ENCODE results near the gene CRACDL. TPM values are rescaled to one million over a fixed set of nuclear protein-coding genes. Genes with fewer than 3 reads are reported as not detected.

The CRACDL gene
- total and polyA plus RNA-seq, 5 experiments from 2014 or later = 0.12 to 2.0 (median 0.81) TPM

DNA sequence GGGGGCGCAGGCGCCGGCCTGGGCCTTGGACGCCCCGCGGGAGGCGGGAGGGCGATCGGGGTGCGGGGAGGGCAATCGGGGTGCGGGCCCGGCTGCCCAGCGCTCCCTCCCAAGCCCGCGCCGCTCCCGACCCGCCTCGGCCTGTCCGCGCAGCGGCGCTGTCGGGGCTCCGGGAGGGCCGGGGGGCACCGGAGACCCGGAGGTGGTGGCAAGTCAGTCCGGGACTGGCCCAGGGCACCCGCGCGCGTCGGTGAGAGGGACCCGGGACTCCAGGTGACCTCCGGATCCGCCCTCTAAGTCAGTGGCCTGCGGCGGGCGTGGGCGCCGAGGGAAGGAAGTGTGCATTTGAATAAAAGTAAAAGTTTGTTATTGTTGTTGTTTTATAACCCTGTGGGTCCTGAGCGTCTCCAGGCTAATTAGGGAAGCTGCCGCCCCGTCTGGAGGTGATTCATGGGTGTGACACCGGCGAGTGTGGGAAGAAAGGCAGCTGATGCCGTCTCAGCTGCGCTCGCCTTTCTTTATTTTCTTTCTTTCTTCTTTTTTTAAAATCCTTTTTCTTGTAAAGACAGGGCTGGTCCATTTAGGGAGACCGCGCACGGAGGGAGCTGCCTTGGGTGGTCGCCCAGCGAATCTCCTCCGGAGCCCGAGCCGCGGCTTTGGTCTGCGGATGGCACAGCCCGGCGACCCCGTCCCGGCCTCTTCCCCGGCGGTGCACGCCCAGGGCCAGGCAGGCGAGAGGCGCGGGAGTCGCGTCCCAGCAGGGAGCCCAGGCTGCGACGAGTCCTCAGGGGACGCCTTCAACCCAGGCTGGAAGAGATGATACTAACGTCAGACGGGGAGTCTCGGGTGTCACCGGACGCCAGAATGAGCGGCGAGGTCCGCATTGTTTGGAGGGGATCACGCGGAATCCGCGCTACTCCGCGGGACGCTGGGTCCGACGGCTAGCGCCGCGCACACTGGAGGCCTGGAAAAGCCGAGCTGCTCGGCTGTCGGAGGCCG, 627 bp upstream of the CRACDL start:
- H3K4me3 Mint-ChIP-seq = peak overlapping the region; percentile 74 to 84 (median 80)
- H3K27ac Mint-ChIP-seq = no peak overlapping the region
- H3K9me3 Mint-ChIP-seq = no peaks in the 10 kb centered on the region
- H3K4me1 Mint-ChIP-seq = peaks cover 0 to 20% (median 15%) of the 10 kb centered on the region in 4 donors
- DNase-seq (peak in 2 of 10 donors; percentile 16 to 22), ATAC-seq (peak; percentile 54 to 62)
- POLR2A ChIA-PET = no interaction called here
- no peaks in the 10 kb centered on the region for H3K36me3 Mint-ChIP-seq
- peaks cover 36 to 70% (median 55%) of the 10 kb centered on the region in 5 donors for H3K27me3 Mint-ChIP-seq

DNA sequence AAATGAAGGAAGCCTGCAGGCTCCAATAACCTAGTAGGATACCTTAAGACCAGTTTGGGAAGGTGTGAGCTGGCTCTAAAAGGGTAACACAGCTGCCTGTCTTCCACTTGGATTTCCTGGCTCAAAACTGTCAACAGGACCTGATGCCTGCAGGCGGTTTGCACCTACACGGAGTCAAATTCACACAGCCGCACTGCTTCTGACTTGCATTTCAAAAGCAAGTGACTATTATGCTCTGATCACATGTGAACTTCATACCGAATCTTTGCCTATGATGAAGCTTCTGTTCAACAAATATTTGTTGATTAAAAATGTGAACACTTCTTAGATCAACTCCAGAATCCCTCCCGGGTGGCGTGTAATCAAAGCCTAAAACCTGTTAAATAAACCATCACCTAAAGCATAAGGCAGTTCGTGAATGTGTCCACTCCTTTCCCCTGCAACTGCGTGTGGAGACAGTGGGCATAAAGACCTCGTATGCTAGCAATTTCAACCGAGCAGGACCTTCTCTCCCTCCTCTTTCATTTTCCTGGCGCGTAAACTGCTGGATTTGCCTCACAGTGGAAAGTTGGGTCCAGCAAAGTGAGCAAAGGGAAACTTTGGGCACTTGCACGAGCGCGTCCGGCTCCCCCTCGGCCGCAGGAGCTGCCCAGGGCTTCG, 784 bp downstream of the CRACDL start:
- Mint-ChIP-seq H3K27me3 (peaks cover 35 to 78% (median 58%) of the 10 kb centered on the region in 5 donors), H3K36me3 (no peaks in the 10 kb centered on the region), H3K4me1 (peaks cover 0 to 20% (median 15%) of the 10 kb centered on the region in 4 donors), H3K9me3 (no peaks in the 10 kb centered on the region), H3K27ac (no peak overlapping the region), H3K4me3 (peak overlapping the region; percentile 55 to 86 (median 74))
- ATAC-seq (no peak), DNase-seq (no peak)
- POLR2A ChIA-PET = no interaction called here

DNA sequence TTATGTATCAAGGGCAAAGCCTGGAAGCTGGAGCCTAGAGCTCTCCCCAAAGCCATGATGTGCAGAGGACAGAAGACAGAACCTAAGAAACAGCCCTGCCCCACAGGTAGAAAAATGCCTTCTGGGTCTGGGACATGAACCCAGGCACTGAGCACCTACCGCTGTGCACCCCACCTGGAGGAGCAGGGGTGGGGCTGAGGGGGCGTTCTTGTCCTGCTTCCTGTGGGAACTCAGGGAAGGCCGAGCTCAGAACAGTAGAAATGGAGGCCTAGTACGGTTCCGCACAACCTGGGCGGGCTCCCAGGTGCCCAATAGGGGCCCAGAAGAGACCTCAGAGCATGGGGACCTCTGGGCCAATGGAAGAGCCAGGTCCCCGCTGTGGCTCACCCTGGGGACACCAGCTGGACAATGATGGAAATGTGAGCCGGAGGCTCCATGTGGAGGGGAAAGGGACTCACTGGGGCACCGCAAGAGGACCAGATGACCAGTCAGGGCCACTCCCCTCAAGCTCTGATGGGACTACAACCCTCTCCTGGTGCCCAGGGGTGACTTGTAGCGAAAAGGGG, 3.2 kb downstream of the CRACDL start:
- DNase-seq = no peak
- POLR2A ChIA-PET = no interaction called here
- H3K4me1 Mint-ChIP-seq = peaks cover 0 to 19% (median 14%) of the 10 kb centered on the region in 4 donors
- H3K36me3 Mint-ChIP-seq = no peaks in the 10 kb centered on the region
- peaks cover 27 to 68% (median 47%) of the 10 kb centered on the region in 5 donors for H3K27me3 Mint-ChIP-seq
- H3K9me3 Mint-ChIP-seq = no peaks in the 10 kb centered on the region
- no peak overlapping the region for H3K4me3 Mint-ChIP-seq
- no peak for ATAC-seq
- no peak overlapping the region for H3K27ac Mint-ChIP-seq

DNA sequence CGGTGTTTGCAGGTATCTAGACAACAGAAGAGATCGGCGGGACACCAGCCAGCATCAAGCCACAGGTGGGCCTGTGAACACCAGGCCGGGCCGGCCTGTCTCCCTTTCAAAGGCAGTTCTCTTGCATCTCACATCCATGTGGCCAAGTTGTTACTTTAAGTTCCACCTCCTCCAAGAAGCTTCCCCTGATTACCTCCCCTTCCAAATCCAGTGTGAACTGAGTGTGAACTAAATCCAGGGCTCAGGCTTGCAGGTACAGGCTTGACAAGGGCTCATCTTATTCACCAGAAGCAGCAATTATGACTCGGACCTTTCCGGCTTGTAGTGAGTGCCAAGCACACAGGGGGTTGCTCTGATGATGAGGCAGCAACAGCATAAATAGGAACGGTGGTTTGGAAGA, 3.9 kb downstream of the CRACDL start:
- H3K27me3 Mint-ChIP-seq = peaks cover 26 to 62% (median 41%) of the 10 kb centered on the region in 5 donors
- POLR2A ChIA-PET = no interaction called here
- no peak overlapping the region for H3K4me3 Mint-ChIP-seq
- no peak overlapping the region for H3K27ac Mint-ChIP-seq
- no peak for ATAC-seq
- no peaks in the 10 kb centered on the region for H3K9me3 Mint-ChIP-seq
- H3K36me3 Mint-ChIP-seq = no peaks in the 10 kb centered on the region
- no peak for DNase-seq
- peaks cover 0 to 14% (median 9%) of the 10 kb centered on the region in 4 donors for H3K4me1 Mint-ChIP-seq

DNA sequence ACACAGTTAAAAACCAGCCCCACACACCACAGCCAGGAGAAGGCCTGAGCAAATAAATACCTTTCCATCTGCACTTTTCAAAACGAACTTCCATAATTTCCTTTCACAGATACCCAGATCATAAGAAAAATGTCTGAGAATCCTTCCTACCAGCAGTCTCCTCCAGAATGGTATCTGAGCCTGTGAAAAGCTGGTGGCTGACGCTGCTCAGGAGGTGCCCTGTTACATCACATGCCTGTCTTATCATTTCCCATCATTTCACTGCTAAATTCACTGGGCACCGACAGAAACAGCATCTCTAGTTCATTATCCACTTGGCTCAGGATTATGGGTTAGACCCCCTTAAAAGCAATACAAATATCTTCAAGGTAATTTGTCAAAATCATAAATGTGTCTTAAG, 4.4 kb downstream of the CRACDL start:
- ATAC-seq (no peak), DNase-seq (no peak)
- H3K36me3 Mint-ChIP-seq = no peaks in the 10 kb centered on the region
- H3K27me3 Mint-ChIP-seq = peaks cover 26 to 57% (median 40%) of the 10 kb centered on the region in 5 donors
- no peaks in the 10 kb centered on the region for H3K9me3 Mint-ChIP-seq
- no peak overlapping the region for H3K27ac Mint-ChIP-seq
- POLR2A ChIA-PET = no interaction called here
- H3K4me1 Mint-ChIP-seq = peaks cover 0 to 12% (median 7%) of the 10 kb centered on the region in 4 donors
- no peak overlapping the region for H3K4me3 Mint-ChIP-seq

DNA sequence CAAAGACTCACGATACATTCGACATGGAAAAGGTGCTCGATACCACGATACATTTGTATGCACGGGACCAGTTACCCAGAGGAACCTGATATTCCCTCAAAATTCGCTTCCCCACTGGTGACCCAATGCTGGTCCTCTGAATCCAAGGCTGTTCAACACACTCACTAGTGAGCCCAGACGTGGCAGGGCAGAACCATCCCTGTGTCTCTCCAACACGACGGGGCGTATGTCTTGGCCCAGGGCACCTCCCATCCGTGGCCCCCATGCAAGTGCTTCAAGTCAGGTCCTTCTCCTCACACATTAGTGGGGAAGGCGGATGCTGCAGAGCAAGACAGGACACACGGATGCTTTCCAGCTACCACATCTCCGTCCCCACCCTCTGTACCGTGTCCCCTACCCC, 6.1 kb downstream of the CRACDL start:
- DNase-seq (no peak), ATAC-seq (no peak)
- Mint-ChIP-seq H3K27ac (no peak overlapping the region), H3K4me3 (no peak overlapping the region), H3K9me3 (no peaks in the 10 kb centered on the region), H3K4me1 (peaks cover 0 to 5% (median under 1%) of the 10 kb centered on the region in 4 donors), H3K36me3 (no peaks in the 10 kb centered on the region), H3K27me3 (peaks cover 19 to 49% (median 32%) of the 10 kb centered on the region in 5 donors)
- POLR2A ChIA-PET = no interaction called here

DNA sequence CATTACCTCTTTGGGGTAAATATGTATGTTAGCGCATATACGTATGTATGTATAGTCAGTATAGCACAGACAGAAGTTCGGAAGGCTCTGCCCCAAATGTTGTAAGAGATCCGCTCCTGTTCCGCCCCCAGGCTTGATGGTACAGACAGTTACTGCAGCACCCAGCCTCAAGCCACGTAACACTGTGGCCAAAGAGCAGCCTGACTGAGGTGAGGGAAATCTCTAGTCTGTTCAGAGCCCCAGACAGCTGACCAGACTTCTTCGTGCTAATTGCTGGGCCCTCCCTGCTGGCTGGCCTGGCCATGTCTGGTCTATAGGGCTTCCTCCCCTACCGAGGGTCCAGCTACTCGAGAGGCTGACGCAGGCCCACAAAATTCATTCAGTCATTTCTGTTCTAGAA, 7.8 kb downstream of the CRACDL start:
- Mint-ChIP-seq H3K4me3 (no peak overlapping the region), H3K36me3 (no peaks in the 10 kb centered on the region), H3K9me3 (peaks cover 0 to 5% (median 0%) of the 10 kb centered on the region in 9 donors), H3K27ac (no peak overlapping the region), H3K27me3 (peaks cover 12 to 35% (median 20%) of the 10 kb centered on the region in 5 donors), H3K4me1 (no peaks in the 10 kb centered on the region)
- POLR2A ChIA-PET = no interaction called here
- no peak for DNase-seq
- ATAC-seq = no peak

DNA sequence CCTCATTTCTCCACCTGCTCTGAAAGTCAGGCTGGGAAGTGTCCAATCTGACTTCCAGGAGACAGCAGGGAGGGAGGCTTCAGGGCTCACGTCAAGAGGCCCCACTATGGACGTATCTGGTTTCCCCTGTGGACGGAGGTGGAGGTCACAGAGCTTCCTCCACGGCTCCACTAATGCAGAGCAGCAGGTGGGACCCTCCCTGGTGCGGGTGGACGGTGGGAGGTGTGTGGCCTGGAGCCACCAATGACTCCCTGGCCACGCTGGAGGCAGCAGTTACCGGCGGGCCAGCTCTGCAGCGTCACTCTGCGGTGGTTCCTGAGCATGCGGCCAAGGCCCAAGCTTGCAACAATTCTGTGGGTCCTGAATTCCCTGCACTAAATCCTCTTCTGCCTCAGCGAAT, 9.0 kb downstream of the CRACDL start:
- DNase-seq (no peak), ATAC-seq (no peak)
- H3K4me3 Mint-ChIP-seq = no peak overlapping the region
- peaks cover 0 to 5% (median 0%) of the 10 kb centered on the region in 9 donors for H3K9me3 Mint-ChIP-seq
- no peak overlapping the region for H3K27ac Mint-ChIP-seq
- no peaks in the 10 kb centered on the region for H3K4me1 Mint-ChIP-seq
- peaks cover 10 to 23% (median 13%) of the 10 kb centered on the region in 5 donors for H3K27me3 Mint-ChIP-seq
- H3K36me3 Mint-ChIP-seq = no peaks in the 10 kb centered on the region
- POLR2A ChIA-PET = no interaction called here

DNA sequence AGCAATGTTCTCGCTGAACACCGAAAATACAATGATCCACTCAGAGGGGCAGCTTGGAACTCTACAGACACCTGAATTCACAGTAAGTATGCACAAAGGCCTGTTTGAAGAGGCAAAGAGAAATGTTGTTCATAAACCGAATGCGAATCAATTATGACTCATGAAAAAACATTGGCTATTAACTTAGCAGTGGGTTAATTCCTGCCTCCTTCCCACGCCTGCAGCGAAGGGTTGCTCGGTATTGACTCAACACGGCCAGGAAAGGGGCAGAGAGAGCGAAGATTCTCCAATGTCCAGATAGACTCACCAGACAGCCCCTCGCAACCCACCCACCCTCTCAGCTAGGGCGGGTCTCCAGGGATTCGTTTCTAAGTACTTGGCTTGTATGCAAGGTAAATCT, 9.4 kb downstream of the CRACDL start:
- POLR2A ChIA-PET = no interaction called here
- no peaks in the 10 kb centered on the region for H3K4me1 Mint-ChIP-seq
- no peak overlapping the region for H3K4me3 Mint-ChIP-seq
- ATAC-seq = no peak
- H3K9me3 Mint-ChIP-seq = peaks cover 0 to 5% (median 0%) of the 10 kb centered on the region in 9 donors
- H3K27ac Mint-ChIP-seq = no peak overlapping the region
- no peaks in the 10 kb centered on the region for H3K36me3 Mint-ChIP-seq
- peaks cover 7 to 18% (median 9%) of the 10 kb centered on the region in 5 donors for H3K27me3 Mint-ChIP-seq
- DNase-seq = no peak

DNA sequence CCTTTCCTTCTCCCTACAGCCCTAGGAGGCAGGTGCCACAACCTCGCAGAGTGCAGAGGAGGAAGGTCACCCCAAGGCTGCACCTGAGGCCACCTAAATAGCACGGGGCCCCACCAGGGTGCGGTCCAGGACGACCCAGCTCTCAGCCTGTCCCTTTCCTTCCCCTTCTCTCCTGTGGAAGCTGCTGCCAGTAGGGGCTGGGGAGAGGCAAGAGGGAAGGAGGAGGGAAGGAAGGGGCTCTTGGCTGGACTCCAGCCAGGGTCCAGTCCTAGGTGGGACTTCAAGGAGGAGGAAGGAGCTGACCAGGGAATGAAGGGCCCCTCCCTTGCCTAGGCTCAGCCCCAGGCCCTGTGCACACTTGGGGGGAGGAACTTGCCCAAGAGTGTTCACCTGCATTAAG, 11.1 kb downstream of the CRACDL start:
- peaks cover 0 to 5% (median 0%) of the 10 kb centered on the region in 9 donors for H3K9me3 Mint-ChIP-seq
- peaks cover 0 to 2% (median 0%) of the 10 kb centered on the region in 4 donors for H3K4me1 Mint-ChIP-seq
- no peak for DNase-seq
- no peaks in the 10 kb centered on the region for H3K36me3 Mint-ChIP-seq
- H3K4me3 Mint-ChIP-seq = no peak overlapping the region
- POLR2A ChIA-PET = no interaction called here
- no peak overlapping the region for H3K27ac Mint-ChIP-seq
- ATAC-seq = no peak
- H3K27me3 Mint-ChIP-seq = peaks cover 8 to 20% (median 13%) of the 10 kb centered on the region in 5 donors

DNA sequence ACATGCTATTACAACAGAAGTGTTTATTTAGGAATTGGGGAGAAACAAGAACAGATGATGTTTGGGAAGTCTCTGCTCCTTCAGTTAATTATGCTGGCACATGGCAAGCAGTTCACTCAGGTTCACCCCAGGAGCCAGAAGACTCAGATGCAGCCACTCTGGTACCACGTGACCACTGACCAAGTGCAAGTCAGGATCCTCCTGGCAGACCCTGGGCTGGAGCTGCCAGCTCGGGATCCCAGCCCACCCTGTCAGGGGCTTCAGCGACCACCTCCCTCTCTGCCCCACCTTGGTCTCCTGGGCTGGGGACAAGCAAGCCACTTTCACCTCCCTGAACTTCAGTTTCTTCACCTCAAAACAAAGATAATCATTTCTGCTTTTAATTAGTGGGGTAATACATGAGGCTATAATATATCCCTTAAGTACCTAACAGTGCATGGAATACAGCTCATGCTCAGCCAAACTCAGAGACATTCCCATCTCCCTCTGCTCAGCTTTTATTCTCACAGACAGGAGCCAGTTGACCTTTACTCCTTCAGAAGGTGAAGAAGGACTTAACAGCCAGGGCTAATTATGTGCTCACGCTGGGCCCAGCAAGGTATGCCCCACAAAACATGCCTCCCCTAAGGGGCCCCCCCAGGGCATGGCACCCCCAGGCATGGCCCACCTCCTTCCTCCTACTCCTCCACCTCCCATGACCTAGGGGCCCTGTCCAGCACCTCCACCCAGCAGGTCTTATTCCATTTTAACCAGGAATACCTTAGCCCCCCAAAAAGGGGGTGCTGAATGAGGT, 11.8 kb downstream of the CRACDL start:
- POLR2A ChIA-PET = no interaction called here
- Mint-ChIP-seq H3K27ac (no peak overlapping the region), H3K9me3 (peaks cover 0 to 5% (median 0%) of the 10 kb centered on the region in 9 donors)

DNA sequence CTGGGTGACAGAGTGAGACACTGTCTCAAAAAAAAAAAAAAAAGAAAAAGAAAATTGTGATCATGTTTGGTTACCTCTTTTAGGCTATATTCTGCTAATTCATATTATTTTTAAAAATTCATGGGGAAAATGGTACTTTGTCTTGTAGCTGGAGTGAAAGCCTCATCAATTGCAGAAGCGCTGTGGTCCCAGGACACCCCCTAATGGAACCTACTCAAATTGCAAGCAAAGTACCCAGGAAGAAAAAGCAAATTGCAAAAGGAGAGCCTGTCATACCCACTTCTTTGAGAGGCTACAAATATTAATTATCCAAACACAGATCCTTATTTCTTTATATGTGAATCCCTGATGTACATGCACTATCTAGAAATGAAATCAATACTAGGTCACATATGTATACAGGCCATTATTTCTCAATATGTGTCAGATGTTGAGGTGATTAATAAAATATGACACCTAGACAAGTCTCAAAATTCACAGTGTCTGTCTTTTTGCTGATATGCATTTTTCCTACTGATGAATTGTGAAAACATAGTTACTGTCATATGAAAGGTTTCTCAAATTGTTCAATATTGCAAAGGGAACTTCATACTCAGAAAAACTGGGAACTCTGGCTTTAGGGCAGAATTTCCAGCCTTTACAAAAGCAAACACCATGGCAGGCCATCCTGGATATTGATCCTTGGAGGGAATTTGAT, 12.6 kb downstream of the CRACDL start:
- POLR2A ChIA-PET = no interaction called here
- DNase-seq (no peak), ATAC-seq (no peak)
- H3K27ac Mint-ChIP-seq = no peak overlapping the region
- H3K4me1 Mint-ChIP-seq = peaks cover 0 to 2% (median 0%) of the 10 kb centered on the region in 4 donors
- H3K27me3 Mint-ChIP-seq = peaks cover 9 to 12% (median 11%) of the 10 kb centered on the region in 5 donors
- peaks cover 0 to 5% (median 0%) of the 10 kb centered on the region in 9 donors for H3K9me3 Mint-ChIP-seq
- no peak overlapping the region for H3K4me3 Mint-ChIP-seq
- no peaks in the 10 kb centered on the region for H3K36me3 Mint-ChIP-seq

More for the DNA sequence above, 11.8 kb downstream of the CRACDL start:
- peaks cover 0 to 2% (median 0%) of the 10 kb centered on the region in 4 donors for H3K4me1 Mint-ChIP-seq
- DNase-seq (no peak), ATAC-seq (no peak)
- no peaks in the 10 kb centered on the region for H3K36me3 Mint-ChIP-seq
- no peak overlapping the region for H3K4me3 Mint-ChIP-seq
- H3K27me3 Mint-ChIP-seq = peaks cover 6 to 13% (median 12%) of the 10 kb centered on the region in 5 donors

Measured in naive thymus-derived CD8-positive, alpha-beta T cell (primary cell).